WTC11 (cell line): ENCODE data around the gene GPR26. TPM values are rescaled to one million over a fixed set of nuclear protein-coding genes. Genes with fewer than 3 reads are reported as not detected.
A peak's percentile ranks its signal among the peaks of the same experiment; 100 is the strongest.

ENCODE experiments used
- ATAC-seq: fragments of 200-7000 bp; cut with Tn5 transposase; 2 replicates; pipeline ENCODE4 v1.10.0; 2021; ENCODE audit warnings: mild to moderate bottlenecking, moderate library complexity
- CTCF ChIA-PET: fragments of 300-600 bp; sonication (Branson Sonifier 250); formaldehyde crosslinking; loops from one replicate; lab custom pipeline; 2021; ENCODE audit warnings: antibody characterized with exemption; lab: Charles Lee
- POLR2A ChIA-PET: fragments of 350-600 bp; sonication (Branson Sonifier 250); formaldehyde crosslinking; loops from one replicate; lab custom pipeline; 2021; ENCODE audit warnings: antibody characterized with exemption; lab: Charles Lee
- DNase-seq: peaks from one replicate; pipeline ENCODE4 v3.0.0; 2021; ENCODE audit warnings: low spot score
- H3K27ac Mint-ChIP-seq: 2 replicates; pipeline ENCODE4 v1.8.0; 2021; ENCODE audit warnings: mixed read lengths
- H3K27me3 Mint-ChIP-seq: 2 replicates; pipeline ENCODE4 v1.8.0; 2021; ENCODE audit warnings: low read depth, mild to moderate bottlenecking, moderate library complexity, mixed read lengths
- H3K36me3 Mint-ChIP-seq: 2 replicates; pipeline ENCODE4 v1.8.0; 2021; ENCODE audit warnings: mixed read lengths
- H3K4me1 Mint-ChIP-seq: 2 replicates; pipeline ENCODE4 v1.8.0; 2022; ENCODE audit warnings: mixed read lengths
- H3K4me3 Mint-ChIP-seq: 2 replicates; pipeline ENCODE4 v1.8.0; 2021; ENCODE audit warnings: mild to moderate bottlenecking, moderate library complexity, mixed read lengths
- H3K9me3 Mint-ChIP-seq: 2 replicates; pipeline ENCODE4 v1.8.0; 2021; ENCODE audit warnings: mixed read lengths
- ATF3 ChIP-seq: sonication (generic); formaldehyde crosslinking; conservative IDR thresholded peaks from 2 replicates; pipeline ENCODE4 v1.8.1; 2022; ENCODE audit warnings: mild to moderate bottlenecking, missing genetic modification reagents
- CBFB ChIP-seq: sonication (generic); formaldehyde crosslinking; IDR thresholded peaks from 2 replicates; pipeline ENCODE4 v1.8.1; 2022; ENCODE audit warnings: mild to moderate bottlenecking, low read depth, missing genetic modification reagents
- CREM ChIP-seq: sonication (generic); formaldehyde crosslinking; IDR thresholded peaks from 2 replicates; pipeline ENCODE4 v1.8.1; 2022; ENCODE audit warnings: mild to moderate bottlenecking, missing genetic modification reagents, moderate library complexity
- E2F1 ChIP-seq: sonication (generic); formaldehyde crosslinking; IDR thresholded peaks from 2 replicates; pipeline ENCODE4 v1.8.0; 2022; ENCODE audit warnings: mild to moderate bottlenecking, missing genetic modification reagents
- FOXP1 ChIP-seq: sonication (generic); formaldehyde crosslinking; IDR thresholded peaks from 2 replicates; pipeline ENCODE4 v1.8.0; 2022; ENCODE audit warnings: missing genetic modification reagents, mild to moderate bottlenecking, moderate library complexity, borderline replicate concordance
- NFATC4 ChIP-seq: fragments of 250-450 bp; sonication (Bioruptor Pico); IDR thresholded peaks from 2 replicates; pipeline ENCODE4 v1.9.0; 2021; ENCODE audit warnings: mild to moderate bottlenecking
- NFYB ChIP-seq: sonication (generic); formaldehyde crosslinking; conservative IDR thresholded peaks from 2 replicates; pipeline ENCODE4 v1.8.0; 2022; ENCODE audit warnings: low read depth, missing genetic modification reagents
- PRDM15 ChIP-seq: sonication (generic); formaldehyde crosslinking; IDR thresholded peaks from 2 replicates; pipeline ENCODE4 v1.8.0; 2022; ENCODE audit warnings: missing genetic modification reagents
- RELA ChIP-seq: sonication (generic); formaldehyde crosslinking; IDR thresholded peaks from 2 replicates; pipeline ENCODE4 v1.8.1; 2022; ENCODE audit warnings: missing genetic modification reagents, mild to moderate bottlenecking, borderline replicate concordance
- SP1 ChIP-seq: sonication (generic); formaldehyde crosslinking; conservative IDR thresholded peaks from 2 replicates; pipeline ENCODE4 v1.8.1; 2022; ENCODE audit warnings: missing genetic modification reagents
- TEAD1 ChIP-seq: sonication (generic); formaldehyde crosslinking; IDR thresholded peaks from 2 replicates; pipeline ENCODE4 v1.8.0; 2022; ENCODE audit warnings: mild to moderate bottlenecking, missing genetic modification reagents
- TEAD4 ChIP-seq: sonication (generic); formaldehyde crosslinking; IDR thresholded peaks from 2 replicates; pipeline ENCODE4 v1.8.0; 2022; ENCODE audit warnings: mild to moderate bottlenecking, missing genetic modification reagents
- ZNF416 ChIP-seq: fragments of 250-450 bp; sonication (Bioruptor Pico); IDR thresholded peaks from 2 replicates; pipeline ENCODE4 v1.9.0; 2021; ENCODE audit warnings: mild to moderate bottlenecking, inconsistent platforms
- total RNA-seq: library from RNA; stranded (reverse); gene quantifications from 3 replicates; pipeline ENCODE4 v1.2.3, GENCODE V29; 2021
- TF ChIP-seq, protein P1 (sequence below): sonication (generic); formaldehyde crosslinking; IDR thresholded peaks from 2 replicates; pipeline ENCODE4 v1.8.0; 2023; ENCODE audit warnings: missing genetic modification reagents
- TF ChIP-seq, protein P2 (sequence below): sonication (generic); formaldehyde crosslinking; IDR thresholded peaks from 2 replicates; pipeline ENCODE4 v1.8.0; 2023; ENCODE audit warnings: mild to moderate bottlenecking, missing genetic modification reagents
- TF ChIP-seq, protein P3 (sequence below): fragments of 250-450 bp; sonication (Bioruptor Pico); IDR thresholded peaks from 2 replicates; pipeline ENCODE4 v1.9.0; 2021; ENCODE audit warnings: moderate library complexity, mild to moderate bottlenecking, inconsistent platforms, borderline replicate concordance
- TF ChIP-seq, protein P4 (sequence below): sonication (generic); formaldehyde crosslinking; conservative IDR thresholded peaks from 2 replicates; pipeline ENCODE4 v1.8.1; 2023; ENCODE audit warnings: mild to moderate bottlenecking, low read depth, missing genetic modification reagents, moderate library complexity
- TF ChIP-seq, protein P5 (sequence below): sonication (generic); formaldehyde crosslinking; IDR thresholded peaks from 2 replicates; pipeline ENCODE4 v1.8.0; 2022; ENCODE audit warnings: mild to moderate bottlenecking, missing genetic modification reagents

GPR26 gene
- total RNA-seq, 1 experiment from 2014 or later: 0.07 TPM

- Mint-ChIP-seq H3K4me1 (no peaks in the 10 kb centered on the region), H3K27me3 (no peaks in the 10 kb centered on the region; the same call in 1 of the 2 replicates), H3K36me3 (no peaks in the 10 kb centered on the region), H3K27ac (no peak overlapping the region), H3K9me3 (no peaks in the 10 kb centered on the region), H3K4me3 (no peak overlapping the region)
- ChIA-PET POLR2A (no interaction called here), CTCF (no interaction called here)
- TF ChIP-seq CBFB (CRISPR knock-in tag) (no peak), CREM (no peak), PRDM15 (CRISPR knock-in tag) (no peak), RELA (no peak)
- TF ChIP-seq, protein P1, sequence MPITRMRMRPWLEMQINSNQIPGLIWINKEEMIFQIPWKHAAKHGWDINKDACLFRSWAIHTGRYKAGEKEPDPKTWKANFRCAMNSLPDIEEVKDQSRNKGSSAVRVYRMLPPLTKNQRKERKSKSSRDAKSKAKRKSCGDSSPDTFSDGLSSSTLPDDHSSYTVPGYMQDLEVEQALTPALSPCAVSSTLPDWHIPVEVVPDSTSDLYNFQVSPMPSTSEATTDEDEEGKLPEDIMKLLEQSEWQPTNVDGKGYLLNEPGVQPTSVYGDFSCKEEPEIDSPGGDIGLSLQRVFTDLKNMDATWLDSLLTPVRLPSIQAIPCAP: no peak
- TF ChIP-seq, protein P2, sequence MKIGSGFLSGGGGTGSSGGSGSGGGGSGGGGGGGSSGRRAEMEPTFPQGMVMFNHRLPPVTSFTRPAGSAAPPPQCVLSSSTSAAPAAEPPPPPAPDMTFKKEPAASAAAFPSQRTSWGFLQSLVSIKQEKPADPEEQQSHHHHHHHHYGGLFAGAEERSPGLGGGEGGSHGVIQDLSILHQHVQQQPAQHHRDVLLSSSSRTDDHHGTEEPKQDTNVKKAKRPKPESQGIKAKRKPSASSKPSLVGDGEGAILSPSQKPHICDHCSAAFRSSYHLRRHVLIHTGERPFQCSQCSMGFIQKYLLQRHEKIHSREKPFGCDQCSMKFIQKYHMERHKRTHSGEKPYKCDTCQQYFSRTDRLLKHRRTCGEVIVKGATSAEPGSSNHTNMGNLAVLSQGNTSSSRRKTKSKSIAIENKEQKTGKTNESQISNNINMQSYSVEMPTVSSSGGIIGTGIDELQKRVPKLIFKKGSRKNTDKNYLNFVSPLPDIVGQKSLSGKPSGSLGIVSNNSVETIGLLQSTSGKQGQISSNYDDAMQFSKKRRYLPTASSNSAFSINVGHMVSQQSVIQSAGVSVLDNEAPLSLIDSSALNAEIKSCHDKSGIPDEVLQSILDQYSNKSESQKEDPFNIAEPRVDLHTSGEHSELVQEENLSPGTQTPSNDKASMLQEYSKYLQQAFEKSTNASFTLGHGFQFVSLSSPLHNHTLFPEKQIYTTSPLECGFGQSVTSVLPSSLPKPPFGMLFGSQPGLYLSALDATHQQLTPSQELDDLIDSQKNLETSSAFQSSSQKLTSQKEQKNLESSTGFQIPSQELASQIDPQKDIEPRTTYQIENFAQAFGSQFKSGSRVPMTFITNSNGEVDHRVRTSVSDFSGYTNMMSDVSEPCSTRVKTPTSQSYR (CRISPR knock-in tag): no peak
- TF ChIP-seq, protein P3, sequence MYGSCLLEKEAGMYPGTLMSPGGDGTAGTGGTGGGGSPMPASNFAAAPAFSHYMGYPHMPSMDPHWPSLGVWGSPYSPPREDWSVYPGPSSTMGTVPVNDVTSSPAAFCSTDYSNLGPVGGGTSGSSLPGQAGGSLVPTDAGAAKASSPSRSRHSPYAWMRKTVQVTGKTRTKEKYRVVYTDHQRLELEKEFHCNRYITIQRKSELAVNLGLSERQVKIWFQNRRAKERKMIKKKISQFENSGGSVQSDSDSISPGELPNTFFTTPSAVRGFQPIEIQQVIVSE (CRISPR knock-in tag): no peak
- TF ChIP-seq, protein P4, sequence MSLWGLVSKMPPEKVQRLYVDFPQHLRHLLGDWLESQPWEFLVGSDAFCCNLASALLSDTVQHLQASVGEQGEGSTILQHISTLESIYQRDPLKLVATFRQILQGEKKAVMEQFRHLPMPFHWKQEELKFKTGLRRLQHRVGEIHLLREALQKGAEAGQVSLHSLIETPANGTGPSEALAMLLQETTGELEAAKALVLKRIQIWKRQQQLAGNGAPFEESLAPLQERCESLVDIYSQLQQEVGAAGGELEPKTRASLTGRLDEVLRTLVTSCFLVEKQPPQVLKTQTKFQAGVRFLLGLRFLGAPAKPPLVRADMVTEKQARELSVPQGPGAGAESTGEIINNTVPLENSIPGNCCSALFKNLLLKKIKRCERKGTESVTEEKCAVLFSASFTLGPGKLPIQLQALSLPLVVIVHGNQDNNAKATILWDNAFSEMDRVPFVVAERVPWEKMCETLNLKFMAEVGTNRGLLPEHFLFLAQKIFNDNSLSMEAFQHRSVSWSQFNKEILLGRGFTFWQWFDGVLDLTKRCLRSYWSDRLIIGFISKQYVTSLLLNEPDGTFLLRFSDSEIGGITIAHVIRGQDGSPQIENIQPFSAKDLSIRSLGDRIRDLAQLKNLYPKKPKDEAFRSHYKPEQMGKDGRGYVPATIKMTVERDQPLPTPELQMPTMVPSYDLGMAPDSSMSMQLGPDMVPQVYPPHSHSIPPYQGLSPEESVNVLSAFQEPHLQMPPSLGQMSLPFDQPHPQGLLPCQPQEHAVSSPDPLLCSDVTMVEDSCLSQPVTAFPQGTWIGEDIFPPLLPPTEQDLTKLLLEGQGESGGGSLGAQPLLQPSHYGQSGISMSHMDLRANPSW: no peak
- peak; percentile 93 for ATAC-seq
- DNase-seq: peak; percentile 33
These were observed 12.2 kb downstream of the GPR26 start for GRCh38 chr10:123678376-123678775.

- no peak for TF ChIP-seq NFYB
- no peak for TF ChIP-seq E2F1 (CRISPR knock-in tag)
- no peak for TF ChIP-seq ATF3 (CRISPR knock-in tag)
- no peak for TF ChIP-seq FOXP1 (CRISPR knock-in tag)
- no peak for TF ChIP-seq NFATC4
- TF ChIP-seq TEAD1: no peak
- TF ChIP-seq, protein P2 (CRISPR knock-in tag): no peak
- TF ChIP-seq ZNF416: no peak
- TF ChIP-seq, protein P5, sequence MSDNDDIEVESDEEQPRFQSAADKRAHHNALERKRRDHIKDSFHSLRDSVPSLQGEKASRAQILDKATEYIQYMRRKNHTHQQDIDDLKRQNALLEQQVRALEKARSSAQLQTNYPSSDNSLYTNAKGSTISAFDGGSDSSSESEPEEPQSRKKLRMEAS (CRISPR knock-in tag): no peak
- TF ChIP-seq SP1: no peak
- no peak for TF ChIP-seq TEAD4 (CRISPR knock-in tag)
- ATAC-seq (no peak), DNase-seq (no peak)
- Mint-ChIP-seq H3K27me3 (no peaks in the 10 kb centered on the region; the same call in 1 of the 2 replicates), H3K9me3 (no peaks in the 10 kb centered on the region), H3K4me1 (no peaks in the 10 kb centered on the region), H3K27ac (no peak overlapping the region), H3K36me3 (no peaks in the 10 kb centered on the region), H3K4me3 (no peak overlapping the region)
- POLR2A ChIA-PET: no interaction called here
- CTCF ChIA-PET: interaction anchor here (1.1 to 2.5 kb wide), 5 partner anchors 18 to 216 kb away, joined by 3 to 12 read pairs (median 4); no protein-coding TSS in a partner anchor
These were observed 15.1 kb downstream of the GPR26 start for GRCh38 chr10:123681285-123681684.
